ENCODE measurements around the gene ELP5.
"Not testable (repeated sequence)": the region's sequence is repeated elsewhere in the genome, so short reads cannot be mapped to it uniquely, and the experiment has no call there.

GRCh38 chr17:7243838-7244237 is 8.2 kb upstream of the ELP5 start:
- TF ChIP-seq CTCF (IDR thresholded peaks at IDR 0.05; ENCODE audit: poor library complexity); EZH2 (IDR thresholded peaks at IDR 0.05; ENCODE audit: borderline replicate concordance); EZH2phosphoT487 (IDR thresholded peaks at IDR 0.05; ENCODE audit: low read depth, severe bottlenecking, unreplicated experiment): not testable (repeated sequence)
